ENCODE data around the gene CCDC85B. TPM values are rescaled to one million over a fixed set of nuclear protein-coding genes. Genes with fewer than 3 reads are reported as not detected.

The CCDC85B gene
- total and polyA plus RNA-seq, 2 of the 13 experiments (the other 11 are each of a cell fraction or from before 2014, with no cell fraction given), result 8.2 to 19.5 TPM

- TF ChIP-seq, protein P1, sequence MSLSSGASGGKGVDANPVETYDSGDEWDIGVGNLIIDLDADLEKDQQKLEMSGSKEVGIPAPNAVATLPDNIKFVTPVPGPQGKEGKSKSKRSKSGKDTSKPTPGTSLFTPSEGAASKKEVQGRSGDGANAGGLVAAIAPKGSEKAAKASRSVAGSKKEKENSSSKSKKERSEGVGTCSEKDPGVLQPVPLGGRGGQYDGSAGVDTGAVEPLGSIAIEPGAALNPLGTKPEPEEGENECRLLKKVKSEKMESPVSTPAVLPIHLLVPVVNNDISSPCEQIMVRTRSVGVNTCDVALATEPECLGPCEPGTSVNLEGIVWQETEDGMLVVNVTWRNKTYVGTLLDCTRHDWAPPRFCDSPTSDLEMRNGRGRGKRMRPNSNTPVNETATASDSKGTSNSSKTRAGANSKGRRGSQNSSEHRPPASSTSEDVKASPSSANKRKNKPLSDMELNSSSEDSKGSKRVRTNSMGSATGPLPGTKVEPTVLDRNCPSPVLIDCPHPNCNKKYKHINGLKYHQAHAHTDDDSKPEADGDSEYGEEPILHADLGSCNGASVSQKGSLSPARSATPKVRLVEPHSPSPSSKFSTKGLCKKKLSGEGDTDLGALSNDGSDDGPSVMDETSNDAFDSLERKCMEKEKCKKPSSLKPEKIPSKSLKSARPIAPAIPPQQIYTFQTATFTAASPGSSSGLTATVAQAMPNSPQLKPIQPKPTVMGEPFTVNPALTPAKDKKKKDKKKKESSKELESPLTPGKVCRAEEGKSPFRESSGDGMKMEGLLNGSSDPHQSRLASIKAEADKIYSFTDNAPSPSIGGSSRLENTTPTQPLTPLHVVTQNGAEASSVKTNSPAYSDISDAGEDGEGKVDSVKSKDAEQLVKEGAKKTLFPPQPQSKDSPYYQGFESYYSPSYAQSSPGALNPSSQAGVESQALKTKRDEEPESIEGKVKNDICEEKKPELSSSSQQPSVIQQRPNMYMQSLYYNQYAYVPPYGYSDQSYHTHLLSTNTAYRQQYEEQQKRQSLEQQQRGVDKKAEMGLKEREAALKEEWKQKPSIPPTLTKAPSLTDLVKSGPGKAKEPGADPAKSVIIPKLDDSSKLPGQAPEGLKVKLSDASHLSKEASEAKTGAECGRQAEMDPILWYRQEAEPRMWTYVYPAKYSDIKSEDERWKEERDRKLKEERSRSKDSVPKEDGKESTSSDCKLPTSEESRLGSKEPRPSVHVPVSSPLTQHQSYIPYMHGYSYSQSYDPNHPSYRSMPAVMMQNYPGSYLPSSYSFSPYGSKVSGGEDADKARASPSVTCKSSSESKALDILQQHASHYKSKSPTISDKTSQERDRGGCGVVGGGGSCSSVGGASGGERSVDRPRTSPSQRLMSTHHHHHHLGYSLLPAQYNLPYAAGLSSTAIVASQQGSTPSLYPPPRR (CRISPR knock-in tag; IDR thresholded peaks at IDR 0.05; ENCODE audit: borderline replicate concordance), result peak; percentile 41; the same call in 1 of the 2 replicates
- TF ChIP-seq MNT (IDR thresholded peaks at IDR 0.05) (no peak; the same call in 1 of the 2 replicates), TIGD3 (CRISPR knock-in tag; IDR thresholded peaks at IDR 0.05; ENCODE audit: borderline replicate concordance) (no peak), RFXANK (CRISPR knock-in tag; IDR thresholded peaks at IDR 0.05) (0 out of 2 replicates have a peak, but pooled peaks have one; percentile 38), ZNF83 (CRISPR knock-in tag; IDR thresholded peaks at IDR 0.05; ENCODE audit: borderline replicate concordance) (0 out of 2 replicates have a peak, but pooled peaks have one; percentile 50), JUNB (CRISPR knock-in tag; IDR thresholded peaks at IDR 0.05; ENCODE audit: borderline replicate concordance) (no peak), ZFX (CRISPR knock-in tag; IDR thresholded peaks at IDR 0.05; ENCODE audit: low read depth) (peak; percentile 85), TAF1 (CRISPR knock-in tag; IDR thresholded peaks at IDR 0.05) (peak; percentile 94), ZNF780A (CRISPR knock-in tag; IDR thresholded peaks at IDR 0.05) (peak; percentile 32; the same call in 1 of the 2 replicates), CTCF (CRISPR knock-in tag; IDR thresholded peaks at IDR 0.05) (peak; percentile 46), JDP2 (CRISPR knock-in tag; IDR thresholded peaks at IDR 0.05; ENCODE audit: borderline replicate concordance) (no peak), NONO (IDR thresholded peaks at IDR 0.05) (no peak), NONO (CRISPR knock-in tag; conservative IDR thresholded peaks at IDR 0.05) (peak; percentile 67), ZNF784 (CRISPR knock-in tag; IDR thresholded peaks at IDR 0.05; ENCODE audit: borderline replicate concordance) (no peak), ZNF225 (CRISPR knock-in tag; IDR thresholded peaks at IDR 0.05) (0 out of 2 replicates have a peak, but pooled peaks have one; percentile 42), ZNF44 (CRISPR knock-in tag; IDR thresholded peaks at IDR 0.05) (no peak)
Measured at GRCh38 chr11:65857853-65858680, 32.4 kb upstream of the CCDC85B start, which contains the start of gene CFL1 (continued).

Data from HepG2 (cell line).